HEK293 (cell line): ENCODE results near the gene MVD.

Experiments used
- CTCF ChIA-PET: fragments of 350-600 bp; formaldehyde crosslinking; extraction: SDS; loops from one replicate; lab custom pipeline; 2021; ENCODE audit warnings: antibody characterized with exemption; lab: Yijun Ruan, JAX
- POLR2A ChIA-PET: fragments of 300-600 bp; formaldehyde crosslinking; extraction: SDS; loops from one replicate; lab custom pipeline; 2020; ENCODE audit warnings: antibody characterized with exemption, inconsistent platforms; lab: Yijun Ruan, JAX
- H3K27ac ChIP-seq: fragments of 200-500 bp; sonication (Bioruptor generic); 2 replicates; pipeline ENCODE4 v1.5.1; 2014; ENCODE audit warnings: low read depth, low read length, control low read depth, inconsistent platforms; ENCODE audit errors: extremely low read depth
- H3K36me3 ChIP-seq, 2 experiments: fragments of 200-500 bp in 1 of 2; sonication (Bioruptor generic) in 1 of 2; 1 replicate in 1 of 2; 2 replicates in 1 of 2; pipeline ENCODE4 v1.5.1; 2014 to 2017; ENCODE audit warnings: inconsistent platforms in 2 of 2, low read length in 2 of 2; ENCODE audit not compliant: control insufficient read depth in 2 of 2, insufficient read depth in 1 of 2
- H3K4me1 ChIP-seq: fragments of 200-500 bp; sonication (Bioruptor generic); 2 replicates; pipeline ENCODE4 v1.5.1; 2014; ENCODE audit warnings: mild to moderate bottlenecking, low read length, inconsistent platforms; ENCODE audit not compliant: control insufficient read depth, insufficient read depth
- H3K4me3 ChIP-seq: 2 replicates; pipeline ENCODE4 v1.5.1; 2011; ENCODE audit warnings: low read depth, mild to moderate bottlenecking, control low read depth, low read length, moderate library complexity
- H3K9me3 ChIP-seq: fragments of 200-500 bp; sonication (Bioruptor generic); 2 replicates; pipeline ENCODE4 v1.5.1; 2014; ENCODE audit warnings: low read depth, low read length, inconsistent platforms; ENCODE audit not compliant: control insufficient read depth, insufficient read depth
- BCL11B ChIP-seq: fragments of 450-650 bp; formaldehyde crosslinking; IDR thresholded peaks from 2 replicates; pipeline ENCODE4 v1.5.1; 2016; ENCODE audit warnings: low read depth, missing biosample characterization, missing genetic modification characterization
- GLIS1 ChIP-seq: fragments of 450-650 bp; formaldehyde crosslinking; IDR thresholded peaks from 2 replicates; pipeline ENCODE4 v1.5.1; 2016; ENCODE audit warnings: missing biosample characterization, missing genetic modification characterization
- HIC1 ChIP-seq: fragments of 450-650 bp; formaldehyde crosslinking; IDR thresholded peaks from 2 replicates; pipeline ENCODE4 v1.5.1; 2016; ENCODE audit warnings: missing biosample characterization, missing genetic modification characterization
- HOXA7 ChIP-seq: sonication (generic); formaldehyde crosslinking; IDR thresholded peaks from 2 replicates; pipeline ENCODE4 v1.8.1; 2022; ENCODE audit warnings: missing genetic modification reagents, borderline replicate concordance
- IKZF3 ChIP-seq: fragments of 450-650 bp; IDR thresholded peaks from 2 replicates; pipeline ENCODE4 v1.5.0; 2018; ENCODE audit warnings: missing biosample characterization, mild to moderate bottlenecking, missing genetic modification characterization, moderate library complexity
- KLF10 ChIP-seq: fragments of 450-650 bp; IDR thresholded peaks from 2 replicates; pipeline ENCODE4 v1.5.1; 2018; ENCODE audit warnings: missing biosample characterization, mild to moderate bottlenecking, missing genetic modification characterization
- KLF7 ChIP-seq: fragments of 450-650 bp; formaldehyde crosslinking; IDR thresholded peaks from 2 replicates; pipeline ENCODE4 v1.5.1; 2016; ENCODE audit warnings: missing biosample characterization, missing genetic modification characterization, borderline replicate concordance
- KLF8 ChIP-seq: fragments of 450-650 bp; formaldehyde crosslinking; IDR thresholded peaks from 2 replicates; pipeline ENCODE4 v1.5.1; 2016; ENCODE audit warnings: missing biosample characterization, missing genetic modification characterization
- SALL2 ChIP-seq: fragments of 450-650 bp; formaldehyde crosslinking; IDR thresholded peaks from 2 replicates; pipeline ENCODE4 v1.5.0; 2017; ENCODE audit warnings: missing biosample characterization, mild to moderate bottlenecking, missing genetic modification characterization, borderline replicate concordance
- TCF7L2 ChIP-seq: IDR thresholded peaks from 2 replicates; pipeline ENCODE4 v1.6.1; 2011; ENCODE audit warnings: low read depth, mild to moderate bottlenecking, inconsistent platforms, low read length, moderate library complexity, borderline replicate concordance
- WT1 ChIP-seq: fragments of 450-650 bp; formaldehyde crosslinking; IDR thresholded peaks from 2 replicates; pipeline ENCODE4 v1.5.1; 2016; ENCODE audit warnings: missing biosample characterization, missing genetic modification characterization
- ZBTB11 ChIP-seq: fragments of 450-650 bp; formaldehyde crosslinking; conservative IDR thresholded peaks from 2 replicates; pipeline ENCODE4 v1.5.1; 2016; ENCODE audit warnings: low read depth, missing biosample characterization, missing genetic modification characterization
- ZBTB17 ChIP-seq: fragments of 450-650 bp; formaldehyde crosslinking; IDR thresholded peaks from 2 replicates; pipeline ENCODE4 v1.5.1; 2016; ENCODE audit warnings: missing biosample characterization, missing genetic modification characterization
- ZBTB20 ChIP-seq: fragments of 450-650 bp; formaldehyde crosslinking; IDR thresholded peaks from 2 replicates; pipeline ENCODE4 v1.5.1; 2016; ENCODE audit warnings: missing biosample characterization, missing genetic modification characterization
- ZBTB21 ChIP-seq: fragments of 450-650 bp; formaldehyde crosslinking; IDR thresholded peaks from 2 replicates; pipeline ENCODE4 v1.5.1; 2017; ENCODE audit warnings: missing biosample characterization, missing genetic modification characterization
- ZFP69B ChIP-seq: fragments of 450-650 bp; formaldehyde crosslinking; IDR thresholded peaks from 2 replicates; pipeline ENCODE4 v1.5.1; 2016; ENCODE audit warnings: missing biosample characterization, missing genetic modification characterization
- ZNF157 ChIP-seq: fragments of 450-650 bp; formaldehyde crosslinking; IDR thresholded peaks from 2 replicates; pipeline ENCODE4 v1.5.1; 2016; ENCODE audit warnings: missing biosample characterization, missing genetic modification characterization
- ZNF221 ChIP-seq: fragments of 450-650 bp; formaldehyde crosslinking; IDR thresholded peaks from 2 replicates; pipeline ENCODE4 v1.5.1; 2017; ENCODE audit warnings: missing biosample characterization, missing genetic modification characterization, borderline replicate concordance
- ZNF24 ChIP-seq: fragments of 450-650 bp; formaldehyde crosslinking; IDR thresholded peaks from 2 replicates; pipeline ENCODE4 v1.5.1; 2016; ENCODE audit warnings: missing biosample characterization, missing genetic modification characterization
- ZNF311 ChIP-seq: fragments of 450-650 bp; formaldehyde crosslinking; IDR thresholded peaks from 2 replicates; pipeline ENCODE4 v1.5.1; 2017; ENCODE audit warnings: missing biosample characterization, missing genetic modification characterization, borderline replicate concordance
- ZNF324 ChIP-seq: fragments of 450-650 bp; formaldehyde crosslinking; IDR thresholded peaks from 2 replicates; pipeline ENCODE4 v1.5.1; 2016; ENCODE audit warnings: missing biosample characterization, missing genetic modification characterization
- ZNF423 ChIP-seq: fragments of 450-650 bp; formaldehyde crosslinking; IDR thresholded peaks from 2 replicates; pipeline ENCODE4 v1.5.1; 2016; ENCODE audit warnings: missing biosample characterization, missing genetic modification characterization
- ZNF433 ChIP-seq: fragments of 450-650 bp; formaldehyde crosslinking; IDR thresholded peaks from 2 replicates; pipeline ENCODE4 v1.5.1; 2016; ENCODE audit warnings: missing biosample characterization, missing genetic modification characterization, low read depth
- ZNF513 ChIP-seq: fragments of 450-650 bp; IDR thresholded peaks from 2 replicates; pipeline ENCODE4 v1.5.1; 2018; ENCODE audit warnings: missing biosample characterization, missing genetic modification characterization
- ZNF530 ChIP-seq: fragments of 450-650 bp; formaldehyde crosslinking; IDR thresholded peaks from 2 replicates; pipeline ENCODE4 v1.5.1; 2016; ENCODE audit warnings: low read depth, missing biosample characterization, missing genetic modification characterization
- ZNF548 ChIP-seq: fragments of 450-650 bp; formaldehyde crosslinking; IDR thresholded peaks from 2 replicates; pipeline ENCODE4 v1.5.1; 2016; ENCODE audit warnings: missing biosample characterization, missing genetic modification characterization
- ZNF558 ChIP-seq: fragments of 450-650 bp; formaldehyde crosslinking; IDR thresholded peaks from 2 replicates; pipeline ENCODE4 v1.5.1; 2016; ENCODE audit warnings: missing biosample characterization, missing genetic modification characterization
- ZNF560 ChIP-seq: fragments of 450-650 bp; formaldehyde crosslinking; IDR thresholded peaks from 2 replicates; pipeline ENCODE4 v1.5.1; 2017; ENCODE audit warnings: missing biosample characterization, missing genetic modification characterization, borderline replicate concordance
- ZNF654 ChIP-seq: fragments of 450-650 bp; formaldehyde crosslinking; IDR thresholded peaks from 2 replicates; pipeline ENCODE4 v1.5.1; 2016; ENCODE audit warnings: low read depth, missing biosample characterization, missing genetic modification characterization
- ZNF660 ChIP-seq: fragments of 450-650 bp; IDR thresholded peaks from 2 replicates; pipeline ENCODE4 v1.5.1; 2018; ENCODE audit warnings: missing biosample characterization, mild to moderate bottlenecking, missing genetic modification characterization
- ZNF701 ChIP-seq: fragments of 450-650 bp; formaldehyde crosslinking; IDR thresholded peaks from 2 replicates; pipeline ENCODE4 v1.5.1; 2016; ENCODE audit warnings: missing biosample characterization, missing genetic modification characterization
- ZNF785 ChIP-seq: fragments of 450-650 bp; formaldehyde crosslinking; IDR thresholded peaks from 2 replicates; pipeline ENCODE4 v1.5.1; 2016; ENCODE audit warnings: missing biosample characterization, missing genetic modification characterization
- ZNF791 ChIP-seq: fragments of 450-650 bp; formaldehyde crosslinking; IDR thresholded peaks from 2 replicates; pipeline ENCODE4 v1.5.1; 2016; ENCODE audit warnings: missing biosample characterization, missing genetic modification characterization
- ZNF837 ChIP-seq: fragments of 450-650 bp; formaldehyde crosslinking; IDR thresholded peaks from 2 replicates; pipeline ENCODE4 v1.5.1; 2016; ENCODE audit warnings: missing biosample characterization, missing genetic modification characterization

Gene MVD

GRCh38 chr16:88645941-88646340, 16.9 kb downstream of the MVD start:
- Histone ChIP-seq H3K27ac (no peak overlapping the region), H3K36me3 (peaks cover 0 to 27% of the 10 kb centered on the region in 2 experiments; a peak in 2 of 3 replicates)
- CTCF ChIA-PET: no interaction called here

GRCh38 chr16:88645455-88645854, 17.4 kb downstream of the MVD start:
- POLR2A ChIA-PET: no interaction called here
- Histone ChIP-seq H3K4me3 (no peak overlapping the region), H3K9me3 (no peaks in the 10 kb centered on the region), H3K36me3 (peaks cover 0 to 27% of the 10 kb centered on the region in 2 experiments; a peak in 2 of 3 replicates), H3K27ac (no peak overlapping the region), H3K4me1 (0 out of 2 replicates have a peak, but pooled peaks cover 3% of the 10 kb centered on the region)
- CTCF ChIA-PET: no interaction called here
- TF ChIP-seq ZFP69B (no peak), ZBTB17 (no peak), ZBTB11 (no peak), ZNF24 (tag by site-specific recombination) (no peak), ZNF548 (tag by site-specific recombination) (no peak), ZNF560 (no peak), ZNF324 (tag by site-specific recombination) (no peak), GLIS1 (tag by site-specific recombination) (no peak), ZNF654 (tag by site-specific recombination) (no peak), ZNF221 (tag by site-specific recombination) (no peak), ZNF157 (tag by site-specific recombination) (no peak), ZNF791 (tag by site-specific recombination) (no peak), TCF7L2 (no peak), ZNF558 (tag by site-specific recombination) (no peak), ZNF513 (tag by site-specific recombination) (no peak), ZNF433 (no peak), SALL2 (tag by site-specific recombination) (no peak)

More at GRCh38 chr16:88645941-88646340, 16.9 kb downstream of the MVD start:
- no peak overlapping the region for H3K4me3 ChIP-seq
- 0 out of 2 replicates have a peak, but pooled peaks cover 3% of the 10 kb centered on the region for H3K4me1 ChIP-seq
- POLR2A ChIA-PET: no interaction called here
- TF ChIP-seq ZNF837 (tag by site-specific recombination) (no peak), WT1 (tag by site-specific recombination) (no peak), ZNF785 (tag by site-specific recombination) (no peak), ZNF311 (tag by site-specific recombination) (no peak), ZBTB21 (tag by site-specific recombination) (no peak), ZBTB20 (tag by site-specific recombination) (no peak), ZNF660 (tag by site-specific recombination) (no peak), KLF10 (tag by site-specific recombination) (no peak), HIC1 (tag by site-specific recombination) (no peak), BCL11B (tag by site-specific recombination) (no peak), KLF8 (tag by site-specific recombination) (no peak), HOXA7 (CRISPR knock-in tag) (no peak), IKZF3 (tag by site-specific recombination) (no peak), ZNF530 (tag by site-specific recombination) (no peak), ZNF423 (no peak), ZNF701 (tag by site-specific recombination) (no peak), KLF7 (tag by site-specific recombination) (no peak)
- H3K9me3 ChIP-seq: no peaks in the 10 kb centered on the region
